GM12878 (cell line): ENCODE results near the gene RALGAPB. TPM values are rescaled to one million over a fixed set of nuclear protein-coding genes. Genes with fewer than 3 reads are reported as not detected.

ENCODE experiments used
- ATAC-seq: fragments of 200-7000 bp; cut with Tn5 transposase; 3 replicates; pipeline ENCODE4 v1.9.1; 2020; ENCODE audit warnings: mild to moderate bottlenecking, moderate library complexity
- BruUV-seq: library from RNA; stranded (reverse); fragments of 400-500 nt; replicated peaks from 2 replicates; lab custom pipeline; 2021; lab: Mats Ljungman, UMichigan
- CTCF ChIA-PET: fragments of 300-600 bp; sonication (Branson Sonifier 250); formaldehyde crosslinking; extraction: SDS; loops from one replicate; lab custom pipeline; 2021; ENCODE audit warnings: inconsistent platforms; lab: Yijun Ruan, JAX
- POLR2A ChIA-PET: fragments of 350-600 bp; formaldehyde crosslinking; extraction: SDS; loops from one replicate; lab custom pipeline; 2021; ENCODE audit warnings: inconsistent platforms; lab: Charles Lee
- RAD21 ChIA-PET: fragments of 300-600 bp; sonication (Branson Sonifier 250); formaldehyde crosslinking; loops from one replicate; lab custom pipeline; 2023; ENCODE audit warnings: antibody characterized with exemption; ENCODE audit not compliant: unreplicated experiment; lab: Charles Lee
- SMC1A ChIA-PET: fragments of 300-600 bp; sonication (Branson Sonifier 250); formaldehyde crosslinking; loops from one replicate; lab custom pipeline; 2023; ENCODE audit not compliant: unreplicated experiment, uncharacterized antibody; lab: Charles Lee
- DNase-seq: peaks from one replicate; pipeline ENCODE4 v3.0.0-alpha.2; 2011; ENCODE audit warnings: low read depth, low spot score
- FAIRE-seq: peaks from 3 replicates; lab custom pipeline; 2011; peaks lifted over from hg19 to GRCh38; lab: Jason Lieb, UNC
- H2AFZ ChIP-seq: 2 replicates; pipeline ENCODE4 v1.6.0; 2011; ENCODE audit warnings: low read depth, low read length, control low read depth; ENCODE audit not compliant: control insufficient read depth
- H3K27ac ChIP-seq: 2 replicates; pipeline ENCODE4 v1.5.1; 2011; ENCODE audit warnings: control low read depth; ENCODE audit not compliant: control insufficient read depth, insufficient read depth
- H3K27me3 ChIP-seq, 2 experiments: replicated peaks in 1 of 2; 2 replicates each; pipeline versions ENCODE4 v1.6.0 to v1.6.1; 2011; ENCODE audit warnings: low read length in 1 of 2; ENCODE audit not compliant: control insufficient read depth in 2 of 2, insufficient read depth in 2 of 2
- H3K36me3 ChIP-seq, 2 experiments: 2 replicates each; pipeline ENCODE4 v1.5.1; 2011; ENCODE audit warnings: low read length in 1 of 2; ENCODE audit not compliant: control insufficient read depth in 2 of 2, insufficient read depth in 2 of 2
- H3K4me1 ChIP-seq: 2 replicates; pipeline ENCODE4 v1.6.1; 2011; ENCODE audit warnings: mild to moderate bottlenecking, low read length, moderate library complexity, mixed read lengths; ENCODE audit not compliant: control insufficient read depth, insufficient read depth
- H3K4me2 ChIP-seq: 2 replicates; pipeline ENCODE4 v1.6.0; 2011; ENCODE audit warnings: control low read depth; ENCODE audit not compliant: control insufficient read depth, insufficient read depth
- H3K4me3 ChIP-seq: fragments of 200-600 bp; sonication (generic); 2 replicates; pipeline ENCODE4 v1.5.1; 2016
- H3K79me2 ChIP-seq: 2 replicates; pipeline ENCODE4 v1.6.0; 2011; ENCODE audit warnings: low read length; ENCODE audit not compliant: control insufficient read depth, insufficient read depth
- H3K9ac ChIP-seq: 2 replicates; pipeline ENCODE4 v1.8.0; 2011; ENCODE audit warnings: low read length, control low read depth, mixed read lengths; ENCODE audit not compliant: control insufficient read depth, insufficient read depth
- H3K9me3 ChIP-seq: replicated peaks from 3 replicates; pipeline ENCODE4 v1.5.1; 2011; ENCODE audit warnings: mild to moderate bottlenecking, low read length; ENCODE audit not compliant: control insufficient read depth, insufficient read depth
- H4K20me1 ChIP-seq: 2 replicates; pipeline ENCODE4 v1.6.0; 2011; ENCODE audit not compliant: control insufficient read depth, insufficient read depth
- BCL11A ChIP-seq: IDR thresholded peaks from 2 replicates; pipeline ENCODE4 v1.6.1; 2011; ENCODE audit warnings: low read depth, low read length
- CHD2 ChIP-seq: IDR thresholded peaks from 2 replicates; pipeline ENCODE4 v1.6.1; 2011; ENCODE audit warnings: low read depth, low read length, improper control_type of control experiment, borderline replicate concordance
- FOS ChIP-seq: IDR thresholded peaks from 3 replicates; pipeline ENCODE4 v1.6.1; 2011; ENCODE audit warnings: borderline replicate concordance; ENCODE audit not compliant: insufficient read length; ENCODE audit errors: extremely low read depth
- HDGF ChIP-seq: fragments of 450-650 bp; IDR thresholded peaks from 2 replicates; pipeline ENCODE4 v1.6.1; 2016; ENCODE audit warnings: antibody characterized with exemption
- IRF4 ChIP-seq: IDR thresholded peaks from 2 replicates; pipeline ENCODE4 v1.6.1; 2011; ENCODE audit warnings: low read depth, low read length
- STAT3 ChIP-seq: IDR thresholded peaks from 2 replicates; pipeline ENCODE4 v1.6.1; 2011; ENCODE audit warnings: low read depth, low read length, improper control_type of control experiment
- ZNF274 ChIP-seq: IDR thresholded peaks from one replicate; pipeline ENCODE4 v1.8.0; 2011; ENCODE audit not compliant: insufficient read length, insufficient read depth
- ZSCAN29 ChIP-seq: fragments of 450-650 bp; IDR thresholded peaks from 2 replicates; pipeline ENCODE4 v1.6.1; 2017; ENCODE audit warnings: mild to moderate bottlenecking, moderate library complexity
- WGBS: methylation state at CpG from one replicate; pipeline ENCODE4 v1.1.6; 2016; ENCODE audit warnings: low lambda C conversion rate; ENCODE audit not compliant: insufficient replicate concordance, insufficient coverage; ENCODE audit errors: missing lambda C conversion rate; 5-methylcytosine and 5-hydroxymethylcytosine counted together
- in situ Hi-C: fragments of 300-500 bp; cut with MboI; formaldehyde crosslinking; loops from 9 replicates; pipeline ENCODE4 v1.14.3; 2018; ENCODE audit warnings: mixed read lengths
- intact Hi-C: fragments of 100-400 bp; cut with micrococcal nuclease; formaldehyde crosslinking; loops from one replicate; pipeline ENCODE4 v1.14.2; 2022; ENCODE audit not compliant: unreplicated experiment
- polyA plus RNA-seq, 11 experiments: library from polyadenylated mRNA; depleted of rRNA in 4 of 11; unstranded in 6 of 11; stranded (reverse) in 5 of 11; fragments of >200 nt; fragmentation: Nextera tagmentation in 4 of 11; fragmentation: Illumina TruSeq in 1 of 11; extraction: Ambion mirVana in 4 of 11; extraction: Trizol in 1 of 11; gene quantifications; 1 replicate in 1 of 11; 2 replicates in 10 of 11; pipeline versions ENCODE4 v1.2.1 to v1.2.3, GENCODE V29; 2011 to 2016; ENCODE audit warnings: inconsistent platforms in 2 of 11, missing spikeins in 2 of 11, low read depth in 1 of 11
- total RNA-seq, 4 experiments: library from RNA; depleted of rRNA in 3 of 4; stranded (reverse); fragments of >200 nt in 3 of 4; fragmentation: Illumina TruSeq in 1 of 4; extraction: Trizol in 1 of 4; gene quantifications; 2 replicates each; pipeline versions ENCODE4 v1.2.1 to v1.2.3, GENCODE V29; 2013 to 2021
- TF ChIP-seq, protein P1 (sequence below): fragments of 150-350 bp; IDR thresholded peaks from 2 replicates; pipeline ENCODE4 v1.6.1; 2016; ENCODE audit warnings: low read depth, low read length
- TF ChIP-seq, protein P2 (sequence below): fragments of 450-650 bp; formaldehyde crosslinking; IDR thresholded peaks from 2 replicates; pipeline ENCODE4 v1.4.0; 2022; ENCODE audit warnings: mild to moderate bottlenecking, moderate library complexity
- TF ChIP-seq, protein P3 (sequence below): IDR thresholded peaks from 2 replicates; pipeline ENCODE4 v1.6.1; 2012; ENCODE audit warnings: low read depth, low read length, improper control_type of control experiment
- TF ChIP-seq, protein P4 (sequence below): IDR thresholded peaks from 2 replicates; pipeline ENCODE4 v1.6.1; 2012; ENCODE audit warnings: low read depth, low read length, improper control_type of control experiment

Gene RALGAPB
- total and polyA plus RNA-seq, 10 of the 15 experiments (the other 5 are each of a cell fraction or from before 2014, with no cell fraction given): 3.7 to 23.2 (median 15.5) TPM

DNA sequence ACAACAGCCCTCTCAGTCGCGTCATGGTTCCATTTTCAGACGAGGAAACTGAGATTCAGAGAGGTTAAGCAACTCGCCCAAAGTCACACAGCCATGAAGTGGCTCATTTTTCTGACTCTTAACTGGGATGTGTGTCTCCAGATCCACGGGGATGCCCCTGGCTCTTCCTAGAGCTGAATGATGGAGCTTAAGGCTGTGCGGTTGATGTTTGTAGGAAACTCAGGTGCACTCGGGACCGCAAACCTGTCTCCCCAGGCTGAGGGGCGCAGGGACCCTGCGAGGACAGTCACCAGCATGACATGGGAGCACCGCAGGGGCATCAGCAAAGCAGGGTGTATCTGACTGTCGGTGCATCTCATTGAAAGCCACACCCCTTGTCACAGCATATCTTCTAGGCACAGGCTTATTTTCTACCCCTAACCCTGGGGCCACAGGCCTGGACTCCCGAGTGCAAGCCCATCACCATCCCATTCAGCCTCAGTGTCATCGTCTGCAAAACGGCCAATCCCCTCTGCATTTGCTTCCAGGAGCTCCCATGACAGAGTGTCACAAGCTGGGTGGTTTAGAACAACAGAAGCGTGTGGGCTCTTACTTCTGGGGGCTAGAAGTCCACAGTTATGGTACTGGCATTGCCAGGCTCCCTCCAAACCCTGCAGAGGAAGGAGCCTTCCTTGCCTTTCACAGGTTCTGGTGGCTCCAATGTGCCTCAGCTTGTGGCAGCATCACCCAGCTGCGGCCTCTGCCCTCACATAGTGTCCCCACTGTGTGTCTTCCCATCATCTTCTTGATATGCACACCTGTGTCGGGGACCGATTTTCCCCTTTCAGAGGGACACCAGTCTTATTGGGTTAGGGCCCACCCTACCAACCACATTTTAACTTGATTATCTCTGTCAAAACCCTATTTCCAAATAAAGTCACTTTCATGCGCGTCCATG is 119.1 kb downstream of the RALGAPB start:
- SMC1A ChIA-PET: no interaction called here
- no peaks in the 10 kb centered on the region for H3K9me3 ChIP-seq
- CTCF ChIA-PET: no interaction called here
- POLR2A ChIA-PET: no interaction called here
- no peaks in the 10 kb centered on the region for H4K20me1 ChIP-seq
- ATAC-seq: no peak
- no peaks in the 10 kb centered on the region for H3K79me2 ChIP-seq
- no peaks in the 10 kb centered on the region for H3K36me3 ChIP-seq
- in situ Hi-C loops: no loop called here
- no peaks in the 10 kb centered on the region for H3K4me1 ChIP-seq
- no peak for FAIRE-seq
- RAD21 ChIA-PET: no interaction called here
- H3K27me3 ChIP-seq: no peaks in the 10 kb centered on the region; a peak in 1 of 4 replicates
- BruUV-seq: no TSS peak
- no peak overlapping the region for H3K4me3 ChIP-seq
- DNase-seq: no peak
- 54% methylated on average over 20 of the region's 21 CpGs for whole genome bisulfite sequencing
- no peak overlapping the region for H3K4me2 ChIP-seq
- H3K27ac ChIP-seq: no peak overlapping the region
- intact Hi-C loops: no loop called here
- H3K9ac ChIP-seq: no peak overlapping the region
- no peak overlapping the region for H2AFZ ChIP-seq
- TF ChIP-seq, protein P1, sequence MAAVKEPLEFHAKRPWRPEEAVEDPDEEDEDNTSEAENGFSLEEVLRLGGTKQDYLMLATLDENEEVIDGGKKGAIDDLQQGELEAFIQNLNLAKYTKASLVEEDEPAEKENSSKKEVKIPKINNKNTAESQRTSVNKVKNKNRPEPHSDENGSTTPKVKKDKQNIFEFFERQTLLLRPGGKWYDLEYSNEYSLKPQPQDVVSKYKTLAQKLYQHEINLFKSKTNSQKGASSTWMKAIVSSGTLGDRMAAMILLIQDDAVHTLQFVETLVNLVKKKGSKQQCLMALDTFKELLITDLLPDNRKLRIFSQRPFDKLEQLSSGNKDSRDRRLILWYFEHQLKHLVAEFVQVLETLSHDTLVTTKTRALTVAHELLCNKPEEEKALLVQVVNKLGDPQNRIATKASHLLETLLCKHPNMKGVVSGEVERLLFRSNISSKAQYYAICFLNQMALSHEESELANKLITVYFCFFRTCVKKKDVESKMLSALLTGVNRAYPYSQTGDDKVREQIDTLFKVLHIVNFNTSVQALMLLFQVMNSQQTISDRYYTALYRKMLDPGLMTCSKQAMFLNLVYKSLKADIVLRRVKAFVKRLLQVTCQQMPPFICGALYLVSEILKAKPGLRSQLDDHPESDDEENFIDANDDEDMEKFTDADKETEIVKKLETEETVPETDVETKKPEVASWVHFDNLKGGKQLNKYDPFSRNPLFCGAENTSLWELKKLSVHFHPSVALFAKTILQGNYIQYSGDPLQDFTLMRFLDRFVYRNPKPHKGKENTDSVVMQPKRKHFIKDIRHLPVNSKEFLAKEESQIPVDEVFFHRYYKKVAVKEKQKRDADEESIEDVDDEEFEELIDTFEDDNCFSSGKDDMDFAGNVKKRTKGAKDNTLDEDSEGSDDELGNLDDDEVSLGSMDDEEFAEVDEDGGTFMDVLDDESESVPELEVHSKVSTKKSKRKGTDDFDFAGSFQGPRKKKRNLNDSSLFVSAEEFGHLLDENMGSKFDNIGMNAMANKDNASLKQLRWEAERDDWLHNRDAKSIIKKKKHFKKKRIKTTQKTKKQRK: no peak
- TF ChIP-seq BCL11A (no peak), IRF4 (no peak), ZNF274 (no peak), ZSCAN29 (no peak), HDGF (no peak), FOS (no peak), CHD2 (no peak), STAT3 (no peak)
- TF ChIP-seq, protein P2, sequence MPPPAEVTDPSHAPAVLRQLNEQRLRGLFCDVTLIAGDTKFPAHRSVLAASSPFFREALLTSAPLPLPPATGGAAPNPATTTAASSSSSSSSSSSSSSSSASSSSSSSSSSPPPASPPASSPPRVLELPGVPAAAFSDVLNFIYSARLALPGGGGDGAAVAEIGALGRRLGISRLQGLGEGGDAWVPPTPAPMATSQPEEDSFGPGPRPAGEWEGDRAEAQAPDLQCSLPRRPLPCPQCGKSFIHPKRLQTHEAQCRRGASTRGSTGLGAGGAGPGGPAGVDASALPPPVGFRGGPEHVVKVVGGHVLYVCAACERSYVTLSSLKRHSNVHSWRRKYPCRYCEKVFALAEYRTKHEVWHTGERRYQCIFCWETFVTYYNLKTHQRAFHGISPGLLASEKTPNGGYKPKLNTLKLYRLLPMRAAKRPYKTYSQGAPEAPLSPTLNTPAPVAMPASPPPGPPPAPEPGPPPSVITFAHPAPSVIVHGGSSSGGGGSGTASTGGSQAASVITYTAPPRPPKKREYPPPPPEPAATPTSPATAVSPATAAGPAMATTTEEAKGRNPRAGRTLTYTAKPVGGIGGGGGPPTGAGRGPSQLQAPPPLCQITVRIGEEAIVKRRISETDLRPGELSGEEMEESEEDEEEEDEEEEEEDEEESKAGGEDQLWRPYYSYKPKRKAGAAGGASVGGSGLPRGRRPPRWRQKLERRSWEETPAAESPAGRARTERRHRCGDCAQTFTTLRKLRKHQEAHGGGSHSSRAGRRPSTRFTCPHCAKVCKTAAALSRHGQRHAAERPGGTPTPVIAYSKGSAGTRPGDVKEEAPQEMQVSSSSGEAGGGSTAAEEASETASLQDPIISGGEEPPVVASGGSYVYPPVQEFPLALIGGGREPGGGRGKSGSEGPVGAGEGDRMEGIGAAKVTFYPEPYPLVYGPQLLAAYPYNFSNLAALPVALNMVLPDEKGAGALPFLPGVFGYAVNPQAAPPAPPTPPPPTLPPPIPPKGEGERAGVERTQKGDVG (CRISPR knock-in tag): no peak
- TF ChIP-seq, protein P3, sequence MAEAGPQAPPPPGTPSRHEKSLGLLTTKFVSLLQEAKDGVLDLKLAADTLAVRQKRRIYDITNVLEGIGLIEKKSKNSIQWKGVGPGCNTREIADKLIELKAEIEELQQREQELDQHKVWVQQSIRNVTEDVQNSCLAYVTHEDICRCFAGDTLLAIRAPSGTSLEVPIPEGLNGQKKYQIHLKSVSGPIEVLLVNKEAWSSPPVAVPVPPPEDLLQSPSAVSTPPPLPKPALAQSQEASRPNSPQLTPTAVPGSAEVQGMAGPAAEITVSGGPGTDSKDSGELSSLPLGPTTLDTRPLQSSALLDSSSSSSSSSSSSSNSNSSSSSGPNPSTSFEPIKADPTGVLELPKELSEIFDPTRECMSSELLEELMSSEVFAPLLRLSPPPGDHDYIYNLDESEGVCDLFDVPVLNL: no peak
- TF ChIP-seq, protein P4, sequence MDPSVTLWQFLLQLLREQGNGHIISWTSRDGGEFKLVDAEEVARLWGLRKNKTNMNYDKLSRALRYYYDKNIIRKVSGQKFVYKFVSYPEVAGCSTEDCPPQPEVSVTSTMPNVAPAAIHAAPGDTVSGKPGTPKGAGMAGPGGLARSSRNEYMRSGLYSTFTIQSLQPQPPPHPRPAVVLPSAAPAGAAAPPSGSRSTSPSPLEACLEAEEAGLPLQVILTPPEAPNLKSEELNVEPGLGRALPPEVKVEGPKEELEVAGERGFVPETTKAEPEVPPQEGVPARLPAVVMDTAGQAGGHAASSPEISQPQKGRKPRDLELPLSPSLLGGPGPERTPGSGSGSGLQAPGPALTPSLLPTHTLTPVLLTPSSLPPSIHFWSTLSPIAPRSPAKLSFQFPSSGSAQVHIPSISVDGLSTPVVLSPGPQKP: no peak
